Endometrial microvascular endothelial cells (primary cell): Measurements from ENCODE around the gene SBNO2. TPM values are rescaled to one million over a fixed set of nuclear protein-coding genes. Genes with fewer than 3 reads are reported as not detected.

Experiments used
- in situ Hi-C: cut with HindIII; loops from 2 replicates; pipeline ENCODE4 v1.10.0; 2017; ENCODE audit warnings: low sequenced_read_pairs, low pct_unique_long_range_greater_than_20kb; ENCODE audit errors: inconsistent ontology term
- total RNA-seq: library from RNA; depleted of rRNA; stranded (reverse); fragments of >200 nt; gene quantifications from one replicate; pipeline ENCODE4 v1.2.3, GENCODE V29; 2015; ENCODE audit errors: inconsistent ontology term

Gene SBNO2
- total RNA-seq, 1 donor from 2014 or later = 33.0 TPM

DNA sequence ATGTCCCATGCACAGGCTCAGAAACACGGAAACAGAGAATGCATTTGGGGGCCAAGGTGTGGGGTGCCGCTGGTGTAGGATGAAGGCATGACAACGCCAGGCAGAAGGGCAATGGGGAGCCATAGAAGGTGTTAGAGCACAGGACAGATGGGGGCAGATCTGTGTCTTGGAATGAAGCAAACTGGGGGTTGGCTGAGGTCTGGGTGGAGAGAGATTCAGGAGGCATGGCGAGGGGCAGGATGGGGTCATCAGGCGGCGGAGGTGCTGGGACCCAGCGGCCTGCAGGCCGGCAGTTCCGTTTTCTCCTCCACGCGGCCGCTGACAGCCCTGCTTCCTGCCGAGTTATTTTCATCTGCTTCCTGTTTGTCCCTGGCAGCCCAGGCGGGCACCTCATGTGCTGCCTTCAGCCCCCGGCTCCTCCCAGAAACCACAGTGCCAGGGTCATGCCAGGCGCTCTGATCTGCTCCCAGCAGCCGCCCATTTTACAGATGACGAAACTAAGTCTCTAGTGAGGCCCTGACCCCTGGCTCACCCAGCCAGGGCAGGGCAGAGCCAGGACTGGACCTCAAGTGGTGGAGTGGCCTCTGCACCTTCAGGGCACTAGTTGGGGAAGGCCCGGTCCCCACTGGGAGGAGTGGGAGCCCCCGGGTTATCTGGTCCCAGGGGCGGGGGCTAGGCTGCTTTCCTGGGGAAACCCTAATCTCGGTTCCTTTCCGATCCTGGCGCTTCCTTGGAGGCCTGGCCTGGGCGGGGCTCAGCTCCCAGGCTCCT is 104.9 kb downstream of the SBNO2 start:
- in situ Hi-C loops = no loop called here

DNA sequence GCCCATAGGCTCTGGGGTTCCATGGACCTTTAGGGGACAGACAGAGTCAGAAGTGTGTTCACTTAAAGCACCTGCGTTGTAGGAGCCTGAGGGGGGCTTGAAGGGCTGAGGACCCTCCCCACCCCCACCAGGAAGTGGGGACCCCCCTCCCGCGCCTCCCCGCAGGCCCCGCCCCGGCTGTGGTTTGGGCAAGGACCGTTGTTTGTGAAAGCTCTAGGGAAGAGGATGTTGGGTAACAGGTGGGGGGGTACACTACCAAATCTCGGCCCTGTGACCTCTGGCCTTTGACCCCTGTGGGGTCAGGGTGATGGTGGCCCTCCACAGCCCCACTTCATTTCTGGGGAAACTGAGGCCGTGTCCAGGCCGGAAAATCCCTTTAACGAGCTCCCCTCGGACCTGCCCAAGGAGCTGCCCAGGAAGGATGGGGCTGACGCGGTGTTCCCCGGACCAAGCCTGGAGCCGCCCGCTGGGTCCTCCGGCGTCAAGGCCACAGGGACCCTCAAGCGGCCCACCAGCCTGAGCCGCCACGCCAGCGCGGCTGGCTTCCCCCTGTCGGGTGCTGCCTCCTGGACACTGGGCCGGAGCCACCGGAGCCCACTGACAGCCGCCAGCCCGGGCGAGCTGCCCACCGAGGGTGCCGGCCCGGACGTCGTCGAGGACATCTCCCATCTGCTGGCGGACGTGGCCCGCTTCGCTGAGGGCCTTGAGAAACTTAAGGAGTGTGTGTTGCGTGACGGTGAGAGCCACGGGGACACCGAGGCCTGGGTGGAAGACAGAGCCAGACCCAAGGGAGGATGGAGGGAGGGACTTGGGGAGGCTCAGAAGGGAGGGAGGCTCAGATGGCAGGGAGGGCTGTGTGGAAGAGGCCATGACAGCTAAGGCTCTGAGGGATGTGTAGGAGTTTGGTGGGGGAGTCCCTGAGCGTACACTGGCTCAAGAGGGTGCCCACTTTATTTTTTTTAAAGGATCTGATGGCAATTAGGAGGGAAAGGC is 105.8 kb downstream of the SBNO2 start:
- in situ Hi-C loops = no loop called here

DNA sequence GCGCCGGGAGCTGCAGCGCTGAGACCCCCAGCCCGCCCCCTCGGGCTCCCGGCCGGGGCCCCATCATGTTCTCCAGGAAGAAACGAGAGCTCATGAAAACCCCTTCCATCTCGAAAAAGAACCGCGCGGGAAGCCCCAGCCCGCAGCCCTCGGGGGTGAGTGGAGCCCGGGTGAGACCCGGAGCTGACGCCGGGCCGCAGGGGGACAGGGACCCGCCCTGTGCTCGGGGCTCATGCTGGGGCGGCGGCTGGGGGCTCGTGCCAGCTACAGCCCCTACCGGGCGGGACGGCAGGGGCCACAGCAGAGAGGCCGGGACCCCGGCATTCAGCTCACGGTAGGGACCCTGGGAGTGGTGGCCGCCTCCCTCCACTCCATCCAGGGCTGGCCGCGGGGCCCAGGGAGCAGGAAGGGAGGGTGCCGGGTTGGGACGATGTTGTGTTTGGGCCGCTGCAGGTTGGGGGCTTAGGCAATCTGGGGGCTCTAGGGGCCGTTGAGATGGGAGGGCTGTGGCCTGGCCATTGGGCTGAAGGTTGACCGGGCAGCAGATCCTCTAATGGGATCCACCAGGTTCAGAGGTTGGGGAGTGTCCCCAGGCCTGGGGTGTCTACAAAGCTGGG is 106.6 kb downstream of the SBNO2 start:
- in situ Hi-C loops = no loop called here

DNA sequence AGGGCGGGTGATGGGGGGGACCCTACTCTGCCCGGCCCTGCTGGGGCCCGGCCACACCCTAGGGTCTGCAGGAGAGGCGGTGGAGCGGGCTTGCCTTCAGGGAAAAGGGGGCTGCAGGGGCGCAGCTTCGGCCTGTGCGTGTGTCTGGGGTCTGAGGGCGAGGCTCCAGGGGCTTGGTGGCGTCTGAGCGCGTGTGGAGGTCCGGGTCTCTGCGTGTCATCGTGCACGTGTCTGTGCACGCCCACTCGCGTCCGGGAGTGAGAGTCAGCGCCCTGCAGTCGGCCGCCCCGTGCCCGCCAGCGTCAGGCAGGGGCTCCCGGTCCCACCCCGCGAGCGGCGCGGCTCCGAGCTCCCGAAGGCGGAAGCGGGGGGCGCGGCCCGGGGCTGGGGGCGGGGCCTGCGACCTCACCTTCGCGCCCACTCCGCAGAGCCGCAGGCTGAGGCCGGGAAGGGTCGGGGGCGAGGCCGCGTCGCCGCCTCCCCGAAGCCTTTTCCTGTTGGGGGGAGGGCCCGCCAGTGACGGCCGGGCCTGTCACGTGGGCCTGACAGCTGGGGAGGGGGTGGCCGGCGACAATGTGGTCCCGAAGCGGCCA is 107.2 kb downstream of the SBNO2 start, which contains the start of gene ARHGAP45:
Gene ARHGAP45, plus strand, starts transcription at position 420 of the 593 bp plus-strand sequence. CDS start 239 bp downstream, outside the sequence.
- in situ Hi-C loops = no loop called here

DNA sequence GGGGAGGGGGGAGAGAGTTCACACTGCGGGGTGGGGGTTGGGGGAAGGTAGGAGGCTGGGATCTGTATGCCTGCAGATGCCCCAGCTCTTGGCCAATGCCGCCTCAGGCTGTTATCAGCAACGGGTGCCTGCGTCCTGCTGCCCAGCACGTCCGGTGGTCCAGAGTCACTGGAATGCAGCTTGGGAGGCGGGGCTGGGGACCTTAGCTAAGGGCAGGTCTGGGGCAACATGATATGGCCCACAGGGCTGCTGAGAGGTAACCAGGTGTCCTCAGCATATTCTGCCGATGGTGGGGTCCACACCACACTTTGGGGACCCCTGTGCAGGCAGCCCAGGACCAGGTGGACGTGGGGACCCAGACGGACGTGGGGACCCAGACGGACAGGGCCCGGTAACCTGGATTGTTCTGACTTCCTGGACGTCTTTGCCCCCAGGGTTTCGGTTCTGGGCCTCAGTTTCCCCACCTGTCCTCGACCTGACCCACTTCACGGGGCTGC is 107.8 kb downstream of the SBNO2 start:
- in situ Hi-C loops = no loop called here

DNA sequence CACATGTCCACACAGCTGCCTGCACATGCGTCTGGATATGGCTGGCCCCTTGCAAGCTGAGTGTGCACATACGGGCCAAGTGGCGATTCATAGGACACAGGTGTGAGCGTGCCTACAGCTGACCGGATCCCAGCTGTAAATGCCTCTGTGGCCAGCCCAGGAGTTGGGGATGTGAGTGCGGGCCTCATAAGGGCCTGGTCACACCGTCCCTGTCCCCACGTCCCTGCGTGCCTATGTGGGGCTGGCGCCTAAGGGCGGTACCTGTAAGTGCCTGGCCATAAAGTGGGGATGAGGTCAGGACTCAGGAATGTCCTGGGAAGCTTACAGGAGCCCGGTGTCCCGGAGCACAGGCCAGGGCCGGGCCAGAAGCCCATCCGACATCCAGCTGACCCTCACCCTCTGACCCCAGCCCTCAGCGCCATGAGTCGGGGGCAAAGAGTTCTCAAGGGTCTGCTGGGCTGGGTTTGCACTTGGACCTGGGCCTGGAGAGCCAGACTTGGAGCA is 108.4 kb downstream of the SBNO2 start:
- in situ Hi-C loops = no loop called here

DNA sequence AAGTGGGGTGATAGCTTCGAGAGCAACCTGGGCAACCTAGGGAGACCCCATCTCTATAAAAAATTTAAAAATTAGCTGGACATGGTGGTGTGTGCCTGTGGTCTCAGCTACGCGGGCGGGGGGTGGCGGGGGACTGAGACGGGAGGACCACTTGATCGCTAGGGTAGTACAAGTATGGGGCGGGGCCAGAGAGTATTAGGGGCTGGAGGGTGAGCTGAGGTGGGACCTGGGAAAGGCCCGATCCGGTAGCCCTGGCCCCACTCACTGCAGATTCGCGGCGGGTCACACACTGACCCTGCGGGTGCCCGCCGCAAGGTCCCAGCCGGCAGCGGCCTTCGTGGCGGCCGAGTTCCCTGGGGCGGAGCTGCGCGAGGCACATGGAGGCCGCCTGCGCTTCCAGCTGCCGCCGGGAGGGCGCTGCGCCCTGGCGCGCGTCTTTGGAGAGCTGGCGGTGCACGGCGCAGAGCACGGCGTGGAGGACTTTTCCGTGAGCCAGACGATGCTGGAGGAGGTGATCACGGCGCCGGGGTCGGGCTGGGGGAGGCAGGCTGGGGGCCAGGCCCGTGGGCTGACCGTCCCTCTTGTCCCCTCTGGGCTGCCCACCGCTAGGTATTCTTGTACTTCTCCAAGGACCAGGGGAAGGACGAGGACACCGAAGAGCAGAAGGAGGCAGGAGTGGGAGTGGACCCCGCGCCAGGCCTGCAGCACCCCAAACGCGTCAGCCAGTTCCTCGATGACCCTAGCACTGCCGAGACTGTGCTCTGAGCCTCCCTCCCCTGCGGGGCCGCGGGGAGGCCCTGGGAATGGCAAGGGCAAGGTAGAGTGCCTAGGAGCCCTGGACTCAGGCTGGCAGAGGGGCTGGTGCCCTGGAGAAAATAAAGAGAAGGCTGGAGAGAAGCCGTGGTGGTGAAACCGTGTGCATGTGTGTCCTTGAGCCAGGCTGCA is 109.1 kb downstream of the SBNO2 start:
- in situ Hi-C loops = no loop called here

DNA sequence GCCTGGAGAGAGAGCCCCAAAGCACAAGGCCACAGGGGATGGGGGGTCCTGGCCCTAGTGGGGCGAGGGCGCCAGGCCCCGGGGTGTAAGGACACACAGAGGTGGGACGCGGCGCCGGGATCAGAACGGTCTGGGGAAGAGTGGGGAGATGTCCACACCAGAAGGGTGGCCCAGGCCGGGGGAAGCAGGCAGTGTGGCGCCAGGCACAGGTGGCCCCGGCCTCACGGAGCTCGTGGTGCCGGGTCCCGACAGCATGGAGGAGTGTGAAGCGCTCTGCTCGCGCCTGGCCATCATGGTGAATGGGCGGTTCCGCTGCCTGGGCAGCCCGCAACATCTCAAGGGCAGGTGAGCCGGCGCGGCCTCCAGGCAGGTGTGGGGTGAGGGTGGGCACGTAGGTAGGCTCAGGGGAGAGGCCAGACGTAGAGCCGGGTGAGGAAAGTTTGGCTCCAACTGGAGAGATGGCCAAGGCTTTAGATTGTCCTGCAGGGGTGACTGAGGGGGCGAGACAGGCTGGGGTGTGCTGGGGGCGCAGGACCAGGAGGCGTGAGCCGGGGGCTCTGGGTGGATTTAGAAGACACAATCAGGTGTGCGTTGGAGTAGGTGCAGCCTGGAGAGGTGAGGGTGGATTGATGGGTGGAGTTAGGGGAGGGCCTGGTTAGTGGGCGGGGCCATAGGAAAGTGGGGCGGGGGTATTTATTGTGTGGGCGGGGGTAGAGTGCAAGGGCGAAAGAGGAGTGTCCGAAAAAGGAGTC is 110.0 kb downstream of the SBNO2 start:
- in situ Hi-C loops = no loop called here

DNA sequence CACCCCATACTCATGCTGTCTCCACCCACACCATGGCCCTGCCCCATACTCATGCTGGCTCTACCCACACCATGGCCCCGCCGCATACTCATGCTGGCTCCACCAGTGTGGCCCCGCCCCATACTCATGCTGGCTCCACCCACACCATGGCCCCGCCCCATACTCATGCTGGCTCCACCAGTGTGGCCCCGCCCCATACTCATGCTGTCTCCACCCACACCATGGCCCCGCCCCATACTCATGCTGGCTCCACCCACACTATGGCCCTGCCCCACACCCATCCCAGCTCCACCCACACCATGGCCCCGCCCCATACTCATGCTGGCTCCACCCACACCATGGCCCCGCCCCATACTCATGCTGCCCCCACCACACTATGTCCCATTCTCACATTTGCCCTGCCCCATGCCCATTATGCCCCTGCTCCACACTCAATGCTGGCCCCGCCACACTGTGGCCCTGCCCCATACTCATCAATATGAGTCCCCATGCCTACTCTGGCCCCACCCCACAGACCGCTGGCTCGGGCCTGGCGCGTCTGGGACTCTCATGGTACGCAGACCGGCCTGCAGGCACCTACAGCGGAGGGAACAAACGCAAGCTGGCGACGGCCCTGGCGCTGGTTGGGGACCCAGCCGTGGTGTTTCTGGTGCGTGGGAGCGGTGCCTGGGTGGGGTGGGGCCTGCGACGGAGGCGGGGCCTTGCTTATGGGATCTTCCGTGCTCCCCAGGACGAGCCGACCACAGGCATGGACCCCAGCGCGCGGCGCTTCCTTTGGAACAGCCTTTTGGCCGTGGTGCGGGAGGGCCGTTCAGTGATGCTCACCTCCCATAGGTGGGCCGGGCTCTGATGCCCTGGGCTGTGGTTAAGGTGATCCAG is 110.8 kb downstream of the SBNO2 start:
- in situ Hi-C loops = no loop called here

DNA sequence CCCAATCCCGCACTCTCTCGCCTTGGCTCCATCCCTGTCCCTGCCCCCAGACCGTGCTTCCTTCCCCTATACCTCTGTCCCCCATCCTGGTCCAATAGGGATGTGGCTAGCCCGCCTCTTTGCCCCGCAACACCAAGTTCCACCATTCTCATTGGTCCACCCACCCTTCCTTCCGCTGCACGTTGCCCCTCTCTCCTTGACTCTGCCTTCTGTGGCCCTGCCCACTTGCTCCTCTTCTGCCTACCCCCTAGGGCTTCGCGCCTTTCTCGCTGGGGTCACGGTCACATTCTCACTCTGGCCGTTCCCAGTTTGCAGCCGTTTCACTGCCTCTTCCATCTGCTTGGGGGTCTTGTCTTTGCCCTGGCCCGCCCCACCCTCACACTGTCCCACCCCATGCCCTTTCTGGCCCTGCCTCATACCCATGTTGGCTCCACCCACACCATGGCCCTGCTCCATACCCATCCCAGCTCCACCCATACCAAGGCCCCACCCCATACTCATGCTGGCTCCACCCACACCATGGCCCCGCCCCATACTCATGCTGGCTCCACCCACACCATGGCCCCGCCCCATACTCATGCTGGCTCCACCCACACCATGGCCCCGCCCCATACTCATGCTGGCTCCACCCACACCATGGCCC is 111.6 kb downstream of the SBNO2 start:
- in situ Hi-C loops = no loop called here

DNA sequence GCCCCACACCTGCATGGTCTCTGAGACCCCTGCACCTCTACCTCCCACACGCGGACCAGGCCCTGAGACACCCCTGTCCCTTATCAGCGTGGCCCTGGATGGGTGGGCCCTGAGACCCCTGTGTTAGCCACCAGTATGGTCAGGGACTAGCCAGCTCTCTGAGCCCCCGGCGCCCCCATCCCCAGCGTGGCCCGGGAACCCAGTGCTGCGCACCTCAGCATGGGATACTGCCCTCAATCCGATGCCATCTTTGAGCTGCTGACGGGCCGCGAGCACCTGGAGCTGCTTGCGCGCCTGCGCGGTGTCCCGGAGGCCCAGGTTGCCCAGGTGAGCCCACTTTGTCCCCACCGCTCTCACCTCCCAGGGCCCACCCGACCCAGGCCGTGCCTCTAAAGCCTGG is 112.1 kb downstream of the SBNO2 start:
- in situ Hi-C loops = no loop called here

DNA sequence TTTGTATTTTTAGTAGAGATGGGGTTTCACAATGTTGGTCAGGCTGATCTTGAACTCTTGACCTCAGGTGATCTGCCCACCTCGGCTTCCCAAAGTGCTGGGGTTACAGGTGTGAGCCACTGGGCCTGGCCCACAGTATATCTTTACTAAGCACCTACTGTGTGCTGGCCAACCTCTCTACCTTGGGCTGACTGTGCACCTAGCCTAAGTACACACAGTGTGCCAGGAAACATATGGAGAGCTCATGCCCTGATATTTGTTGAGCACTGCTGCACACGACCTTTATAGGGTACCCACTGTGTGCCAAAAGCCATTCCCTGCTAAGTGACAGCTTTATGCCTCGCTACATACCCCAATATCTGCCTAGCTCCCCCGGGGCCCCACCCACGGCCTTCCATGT is 113.4 kb downstream of the SBNO2 start:
- in situ Hi-C loops = no loop called here

DNA sequence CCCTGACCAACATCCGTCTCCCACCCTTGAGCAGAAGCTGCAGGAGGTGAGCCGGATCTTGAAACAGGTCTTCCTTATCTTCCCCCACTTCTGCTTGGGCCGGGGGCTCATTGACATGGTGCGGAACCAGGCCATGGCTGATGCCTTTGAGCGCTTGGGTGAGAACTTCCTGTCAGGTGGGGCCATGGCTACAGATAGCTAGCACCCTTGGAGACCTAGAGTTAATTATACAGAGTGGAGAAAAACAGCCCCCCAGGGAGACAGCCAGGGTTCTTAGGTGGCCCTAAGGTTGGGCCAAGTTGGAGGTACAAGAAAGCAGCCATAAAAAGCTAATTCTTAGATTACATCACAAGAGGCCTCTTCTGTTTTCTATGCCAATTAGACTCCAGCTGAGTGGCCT is 116.0 kb downstream of the SBNO2 start:
- in situ Hi-C loops = no loop called here
